ENCODE results near the gene SMIM31.
A peak's percentile ranks its signal among the peaks of the same experiment; 100 is the strongest.

The SMIM31 gene

GRCh38 chr4:164780839-164781238, 26.9 kb downstream of the SMIM31 start:
- FAIRE-seq (no peak), DNase-seq (ENCODE audit: insufficient read length, low spot score) (no peak)

- DNase-seq (ENCODE audit: insufficient read length, low spot score) (no peak), FAIRE-seq (no peak)
These were observed 30.0 kb downstream of the SMIM31 start for GRCh38 chr4:164783976-164784375.

- no peak for FAIRE-seq
- DNase-seq (ENCODE audit: insufficient read length, low spot score): no peak
These were observed 35.1 kb downstream of the SMIM31 start for GRCh38 chr4:164789047-164789446.

- DNase-seq (ENCODE audit: insufficient read length, low spot score) (no peak), FAIRE-seq (no peak)
These were observed 36.3 kb downstream of the SMIM31 start for GRCh38 chr4:164790249-164790648.

- DNase-seq (ENCODE audit: insufficient read length, low spot score) (no peak), FAIRE-seq (no peak)
These were observed 45.5 kb downstream of the SMIM31 start for GRCh38 chr4:164799410-164799809.

GRCh38 chr4:164800786-164801185, 46.9 kb downstream of the SMIM31 start:
- DNase-seq (ENCODE audit: insufficient read length, low spot score) (no peak), FAIRE-seq (no peak)

- FAIRE-seq: no peak
- DNase-seq (ENCODE audit: insufficient read length, low spot score): no peak
These were observed 48.5 kb downstream of the SMIM31 start for GRCh38 chr4:164802301-164802901.

- DNase-seq (ENCODE audit: insufficient read length, low spot score) (no peak), FAIRE-seq (no peak)
These were observed 49.8 kb downstream of the SMIM31 start for GRCh38 chr4:164803702-164804101.

GRCh38 chr4:164807611-164808010, 53.7 kb downstream of the SMIM31 start:
- peak; percentile 28 for DNase-seq (ENCODE audit: insufficient read length, low spot score)
- FAIRE-seq: no peak

GRCh38 chr4:164813554-164813953, 59.6 kb downstream of the SMIM31 start:
- DNase-seq (ENCODE audit: insufficient read length, low spot score) (no peak), FAIRE-seq (no peak)

- DNase-seq (ENCODE audit: insufficient read length, low spot score): no peak
These were observed 61.8 kb downstream of the SMIM31 start for GRCh38 chr4:164815711-164816110.

GRCh38 chr4:164819366-164819765, 65.4 kb downstream of the SMIM31 start:
- DNase-seq (ENCODE audit: insufficient read length, low spot score) (no peak), FAIRE-seq (no peak)

More at GRCh38 chr4:164815711-164816110, 61.8 kb downstream of the SMIM31 start:
- FAIRE-seq: no peak

GRCh38 chr4:164821711-164822110, 67.8 kb downstream of the SMIM31 start:
- FAIRE-seq: no peak

GRCh38 chr4:164824581-164824980, 70.7 kb downstream of the SMIM31 start:
- DNase-seq (ENCODE audit: insufficient read length, low spot score): no peak
- FAIRE-seq: no peak

More at GRCh38 chr4:164821711-164822110, 67.8 kb downstream of the SMIM31 start:
- no peak for DNase-seq (ENCODE audit: insufficient read length, low spot score)

- no peak for FAIRE-seq
These were observed 75.0 kb downstream of the SMIM31 start for GRCh38 chr4:164828955-164829354.

GRCh38 chr4:164846566-164846965, 92.6 kb downstream of the SMIM31 start:
- DNase-seq (ENCODE audit: insufficient read length, low spot score) (no peak), FAIRE-seq (no peak)

More at GRCh38 chr4:164828955-164829354, 75.0 kb downstream of the SMIM31 start:
- no peak for DNase-seq (ENCODE audit: insufficient read length, low spot score)

GRCh38 chr4:164847016-164847415, 93.1 kb downstream of the SMIM31 start:
- FAIRE-seq (no peak), DNase-seq (ENCODE audit: insufficient read length, low spot score) (no peak)

GRCh38 chr4:164847967-164848649, 94.2 kb downstream of the SMIM31 start:
- DNase-seq (ENCODE audit: insufficient read length, low spot score) (no peak), FAIRE-seq (no peak)
